ENCODE results near the gene SNTB2.
"Not testable (repeated sequence)": the region's sequence is repeated elsewhere in the genome, so short reads cannot be mapped to it uniquely, and the experiment has no call there.

Gene SNTB2

GRCh38 chr16:69276148-69277115 is 89.5 kb downstream of the SNTB2 start:
- H3K27ac Mint-ChIP-seq, result no peak overlapping the region
- H3K4me1 Mint-ChIP-seq, result peaks cover 6% of the 10 kb centered on the region
- DNase-seq (ENCODE audit: low spot score in 2 of 2) (no peak), ATAC-seq (no peak)
- no peaks in the 10 kb centered on the region for H3K9me3 Mint-ChIP-seq
- peaks cover 22% of the 10 kb centered on the region for H3K36me3 Mint-ChIP-seq
- H3K4me3 Mint-ChIP-seq, result no peak overlapping the region

GRCh38 chr16:69277413-69277812 is 90.4 kb downstream of the SNTB2 start:
- H3K27ac Mint-ChIP-seq, result no peak overlapping the region
- no peaks in the 10 kb centered on the region for H3K9me3 Mint-ChIP-seq
- peaks cover 6% of the 10 kb centered on the region for H3K4me1 Mint-ChIP-seq
- H3K4me3 Mint-ChIP-seq, result no peak overlapping the region
- ATAC-seq, result no peak
- no peak for DNase-seq (ENCODE audit: low spot score in 2 of 2)
- H3K36me3 Mint-ChIP-seq, result peaks cover 12% of the 10 kb centered on the region

- Mint-ChIP-seq H3K9me3 (no peaks in the 10 kb centered on the region), H3K4me3 (no peak overlapping the region), H3K4me1 (no peaks in the 10 kb centered on the region), H3K27ac (no peak overlapping the region), H3K36me3 (peaks cover 24% of the 10 kb centered on the region)
- no peak for ATAC-seq
- DNase-seq (ENCODE audit: low spot score in 2 of 2), result no peak
Measured at GRCh38 chr16:69283851-69284250, 96.9 kb downstream of the SNTB2 start.

GRCh38 chr16:69285240-69285639 is 98.3 kb downstream of the SNTB2 start:
- H3K9me3 Mint-ChIP-seq, result no peaks in the 10 kb centered on the region
- H3K36me3 Mint-ChIP-seq, result peaks cover 29% of the 10 kb centered on the region
- ATAC-seq (no peak), DNase-seq (ENCODE audit: low spot score in 2 of 2) (no peak)
- H3K27ac Mint-ChIP-seq, result no peak overlapping the region
- no peak overlapping the region for H3K4me3 Mint-ChIP-seq
- H3K4me1 Mint-ChIP-seq, result no peaks in the 10 kb centered on the region

- Mint-ChIP-seq H3K9me3 (no peaks in the 10 kb centered on the region), H3K27ac (no peak overlapping the region), H3K4me3 (no peak overlapping the region), H3K36me3 (peaks cover 29% of the 10 kb centered on the region), H3K4me1 (no peaks in the 10 kb centered on the region)
- ATAC-seq (no peak), DNase-seq (ENCODE audit: low spot score in 2 of 2) (peak in 1 of 2 donors; percentile 21)
Measured at GRCh38 chr16:69286941-69287713, 100.2 kb downstream of the SNTB2 start.

- H3K4me3 Mint-ChIP-seq; H3K4me1 Mint-ChIP-seq; ATAC-seq; H3K36me3 Mint-ChIP-seq; H3K27ac Mint-ChIP-seq; H3K9me3 Mint-ChIP-seq; DNase-seq (ENCODE audit: low spot score in 2 of 2): not testable (repeated sequence)
Measured at GRCh38 chr16:69291657-69292056, 104.7 kb downstream of the SNTB2 start.

- Mint-ChIP-seq H3K4me3 (no peak overlapping the region), H3K27ac (peak overlapping the region; percentile 44), H3K36me3 (peaks cover 10% of the 10 kb centered on the region), H3K4me1 (peaks cover 8% of the 10 kb centered on the region), H3K9me3 (no peaks in the 10 kb centered on the region)
- ATAC-seq, result peak; percentile 87
- DNase-seq (ENCODE audit: low spot score in 2 of 2), result no peak
Measured at GRCh38 chr16:69293401-69293800, 106.4 kb downstream of the SNTB2 start.

GRCh38 chr16:69294051-69294450 is 107.1 kb downstream of the SNTB2 start:
- H3K9me3 Mint-ChIP-seq, result no peaks in the 10 kb centered on the region
- peaks cover 12% of the 10 kb centered on the region for H3K36me3 Mint-ChIP-seq
- H3K4me1 Mint-ChIP-seq, result peaks cover 8% of the 10 kb centered on the region
- no peak overlapping the region for H3K4me3 Mint-ChIP-seq
- ATAC-seq, result no peak
- H3K27ac Mint-ChIP-seq, result peak overlapping the region; percentile 44
- DNase-seq (ENCODE audit: low spot score in 2 of 2), result no peak

- peaks cover 33% of the 10 kb centered on the region for H3K36me3 Mint-ChIP-seq
- not testable (repeated sequence) for H3K27ac Mint-ChIP-seq; H3K4me1 Mint-ChIP-seq; H3K9me3 Mint-ChIP-seq; DNase-seq (ENCODE audit: low spot score in 2 of 2); H3K4me3 Mint-ChIP-seq; ATAC-seq
Measured at GRCh38 chr16:69296771-69297170, 109.8 kb downstream of the SNTB2 start.

GRCh38 chr16:69298261-69298660 is 111.3 kb downstream of the SNTB2 start:
- no peak overlapping the region for H3K4me3 Mint-ChIP-seq
- DNase-seq (ENCODE audit: low spot score in 2 of 2), result no peak
- ATAC-seq, result no peak
- H3K36me3 Mint-ChIP-seq, result peaks cover 33% of the 10 kb centered on the region
- H3K27ac Mint-ChIP-seq, result peak overlapping the region; percentile 43
- H3K4me1 Mint-ChIP-seq, result peaks cover 6% of the 10 kb centered on the region
- H3K9me3 Mint-ChIP-seq, result no peaks in the 10 kb centered on the region

GRCh38 chr16:69301187-69301586 is 114.2 kb downstream of the SNTB2 start:
- peak overlapping the region; percentile 20 for H3K27ac Mint-ChIP-seq
- H3K9me3 Mint-ChIP-seq, result no peaks in the 10 kb centered on the region
- DNase-seq (ENCODE audit: low spot score in 2 of 2) (no peak), ATAC-seq (no peak)
- H3K4me3 Mint-ChIP-seq, result no peak overlapping the region
- no peaks in the 10 kb centered on the region for H3K4me1 Mint-ChIP-seq
- peaks cover 38% of the 10 kb centered on the region for H3K36me3 Mint-ChIP-seq

GRCh38 chr16:69301861-69302260 is 114.9 kb downstream of the SNTB2 start:
- Mint-ChIP-seq H3K4me3 (no peak overlapping the region), H3K4me1 (no peaks in the 10 kb centered on the region), H3K27ac (peak overlapping the region; percentile 20), H3K36me3 (peaks cover 38% of the 10 kb centered on the region), H3K9me3 (no peaks in the 10 kb centered on the region)
- ATAC-seq (no peak), DNase-seq (ENCODE audit: low spot score in 2 of 2) (no peak)

- H3K4me3 Mint-ChIP-seq, result no peak overlapping the region
- no peaks in the 10 kb centered on the region for H3K4me1 Mint-ChIP-seq
- DNase-seq (ENCODE audit: low spot score in 2 of 2) (no peak), ATAC-seq (no peak)
- H3K36me3 Mint-ChIP-seq, result peaks cover 38% of the 10 kb centered on the region
- no peaks in the 10 kb centered on the region for H3K9me3 Mint-ChIP-seq
- no peak overlapping the region for H3K27ac Mint-ChIP-seq
Measured at GRCh38 chr16:69302301-69302700, 115.3 kb downstream of the SNTB2 start.

GRCh38 chr16:69306031-69306430 is 119.1 kb downstream of the SNTB2 start:
- Mint-ChIP-seq H3K4me3 (no peak overlapping the region), H3K27ac (no peak overlapping the region), H3K9me3 (no peaks in the 10 kb centered on the region), H3K36me3 (peaks cover 10% of the 10 kb centered on the region), H3K4me1 (peaks cover 6% of the 10 kb centered on the region)
- DNase-seq (ENCODE audit: low spot score in 2 of 2) (no peak), ATAC-seq (no peak)

- Mint-ChIP-seq H3K27ac (no peak overlapping the region), H3K4me1 (peaks cover 11% of the 10 kb centered on the region), H3K4me3 (no peak overlapping the region), H3K36me3 (peaks cover 11% of the 10 kb centered on the region), H3K9me3 (no peaks in the 10 kb centered on the region)
- DNase-seq (ENCODE audit: low spot score in 2 of 2), result no peak
- no peak for ATAC-seq
Measured at GRCh38 chr16:69307091-69307490, 120.1 kb downstream of the SNTB2 start.
